ENCODE results near the gene ZNF23. TPM values are rescaled to one million over a fixed set of nuclear protein-coding genes. Genes with fewer than 3 reads are reported as not detected.
A peak's percentile ranks its signal among the peaks of the same experiment; 100 is the strongest.

Gene ZNF23
- total RNA-seq, 2 donors from 2014 or later, result 2.8 to 4.8 TPM

GRCh38 chr16:71414038-71414437 is 48.0 kb downstream of the ZNF23 start:
- DNase-seq (ENCODE audit: low spot score), result no peak
- Histone ChIP-seq H3K4me1 (no peaks in the 10 kb centered on the region), H3K27ac (no peak overlapping the region), H3K9me3 (no peaks in the 10 kb centered on the region), H3K36me3 (no peaks in the 10 kb centered on the region), H3K27me3 (no peaks in the 10 kb centered on the region), H3K4me3 (no peak overlapping the region)
- no peak for TF ChIP-seq CTCF (IDR thresholded peaks at IDR 0.05)

- Histone ChIP-seq H3K4me3 (no peak overlapping the region), H3K27ac (no peak overlapping the region), H3K27me3 (no peaks in the 10 kb centered on the region), H3K4me1 (no peaks in the 10 kb centered on the region), H3K36me3 (no peaks in the 10 kb centered on the region), H3K9me3 (no peaks in the 10 kb centered on the region)
- no peak for TF ChIP-seq CTCF (IDR thresholded peaks at IDR 0.05)
- DNase-seq (ENCODE audit: low spot score), result no peak
Measured at GRCh38 chr16:71413341-71413740, 48.7 kb downstream of the ZNF23 start.

GRCh38 chr16:71412270-71413160 is 49.5 kb downstream of the ZNF23 start:
- TF ChIP-seq CTCF (IDR thresholded peaks at IDR 0.05), result peak; percentile 75 to 97
- Histone ChIP-seq H3K27ac (no peak overlapping the region), H3K9me3 (no peaks in the 10 kb centered on the region), H3K4me3 (no peak overlapping the region), H3K4me1 (no peaks in the 10 kb centered on the region), H3K36me3 (no peaks in the 10 kb centered on the region), H3K27me3 (no peaks in the 10 kb centered on the region)
- DNase-seq (ENCODE audit: low spot score), result peak; percentile 74

GRCh38 chr16:71410146-71410545 is 51.9 kb downstream of the ZNF23 start:
- no peak for TF ChIP-seq CTCF (IDR thresholded peaks at IDR 0.05)
- no peak for DNase-seq (ENCODE audit: low spot score)
- H3K27me3 ChIP-seq, result no peaks in the 10 kb centered on the region
- H3K4me1 ChIP-seq, result no peaks in the 10 kb centered on the region
- H3K27ac ChIP-seq, result no peak overlapping the region
- no peaks in the 10 kb centered on the region for H3K36me3 ChIP-seq
- H3K4me3 ChIP-seq, result no peak overlapping the region
- H3K9me3 ChIP-seq, result no peaks in the 10 kb centered on the region

- no peaks in the 10 kb centered on the region for H3K4me1 ChIP-seq
- H3K27me3 ChIP-seq, result no peaks in the 10 kb centered on the region
- H3K9me3 ChIP-seq, result no peaks in the 10 kb centered on the region
- no peak overlapping the region for H3K4me3 ChIP-seq
- no peak for TF ChIP-seq CTCF (IDR thresholded peaks at IDR 0.05)
- no peak for DNase-seq (ENCODE audit: low spot score)
- H3K27ac ChIP-seq, result no peak overlapping the region
- no peaks in the 10 kb centered on the region for H3K36me3 ChIP-seq
Measured at GRCh38 chr16:71409011-71409775, 52.9 kb downstream of the ZNF23 start.

All from right atrium auricular region (tissue), 2 donors.